HepG2 (cell line): ENCODE measurements around the gene FHIT. TPM values are rescaled to one million over a fixed set of nuclear protein-coding genes. Genes with fewer than 3 reads are reported as not detected.

Experiments
- ATAC-seq: fragments of 200-7000 bp; cut with Tn5 transposase; 3 replicates; pipeline ENCODE4 v1.9.1; 2020; ENCODE audit warnings: mild to moderate bottlenecking, moderate library complexity
- BruUV-seq: library from RNA; stranded (reverse); fragments of 400-500 nt; replicated peaks from 2 replicates; lab custom pipeline; 2021; lab: Mats Ljungman, UMichigan
- CTCF ChIA-PET: fragments of 300-600 bp; formaldehyde crosslinking; extraction: SDS; loops from one replicate; lab custom pipeline; 2021; ENCODE audit warnings: low total read pairs, inconsistent platforms, low intra/inter-chr PET ratio; lab: Yijun Ruan, JAX
- POLR2A ChIA-PET: fragments of 350-600 bp; sonication (Branson Sonifier 250); formaldehyde crosslinking; loops from one replicate; lab custom pipeline; 2020; ENCODE audit warnings: antibody characterized with exemption, inconsistent platforms; lab: Yijun Ruan, JAX
- DNase-seq: peaks from one replicate; pipeline ENCODE4 v3.0.0-alpha.2; 2015; ENCODE audit warnings: low spot score
- FAIRE-seq: peaks from 3 replicates; lab custom pipeline; 2011; peaks lifted over from hg19 to GRCh38; lab: Jason Lieb, UNC
- H2AFZ ChIP-seq: one replicate; pipeline ENCODE4 v1.6.1; 2011; ENCODE audit warnings: low read length, inconsistent platforms
- H3K27ac ChIP-seq: fragments of 300-600 bp; 3 replicates; pipeline ENCODE4 v1.8.0; 2011; ENCODE audit warnings: mixed run types, mild to moderate bottlenecking, mixed read lengths, low read length, inconsistent platforms; ENCODE audit not compliant: insufficient read depth; ENCODE audit errors: extremely low read length
- H3K27me3 ChIP-seq, 2 experiments: fragments of 200-600 bp in 1 of 2; 2 replicates in 1 of 2; 3 replicates in 1 of 2; pipeline versions ENCODE4 v1.6.0 to v1.8.0; 2011; ENCODE audit warnings: low read length in 2 of 2, mild to moderate bottlenecking in 2 of 2, moderate library complexity in 2 of 2, inconsistent platforms in 1 of 2; ENCODE audit not compliant: insufficient read depth in 2 of 2, control insufficient read depth in 1 of 2
- H3K36me3 ChIP-seq, 2 experiments: fragments of 200-600 bp in 1 of 2; replicated peaks in 1 of 2; 2 replicates in 1 of 2; 3 replicates in 1 of 2; pipeline versions ENCODE4 v1.5.1 to v1.8.0; 2011; ENCODE audit warnings: low read length in 2 of 2, inconsistent platforms in 1 of 2; ENCODE audit not compliant: insufficient read depth in 2 of 2, control insufficient read depth in 1 of 2
- H3K4me1 ChIP-seq: 2 replicates; pipeline ENCODE4 v1.5.1; 2012; ENCODE audit warnings: low read length, inconsistent platforms; ENCODE audit not compliant: insufficient read depth
- H3K4me2 ChIP-seq: 2 replicates; pipeline ENCODE4 v1.6.0; 2011; ENCODE audit warnings: low read depth, low read length, inconsistent platforms
- H3K4me3 ChIP-seq, 3 experiments: fragments of 200-600 bp in 1 of 3; sonication (generic), shearing (Covaris generic) in 1 of 3; replicated peaks in 1 of 3; 2 replicates each; pipeline ENCODE4 v1.5.1; 2011 to 2016; ENCODE audit warnings: low read length in 3 of 3, inconsistent platforms in 2 of 3, low read depth in 2 of 3, mild to moderate bottlenecking in 2 of 3, control low read depth in 1 of 3, mixed read lengths in 1 of 3; ENCODE audit not compliant: insufficient read depth in 1 of 3
- H3K79me2 ChIP-seq: one replicate; pipeline ENCODE4 v1.6.1; 2011; ENCODE audit warnings: low read length, inconsistent platforms; ENCODE audit not compliant: insufficient read depth
- H3K9ac ChIP-seq: 2 replicates; pipeline ENCODE4 v1.6.0; 2011; ENCODE audit warnings: mild to moderate bottlenecking, low read depth, low read length, inconsistent platforms; ENCODE audit not compliant: insufficient read depth
- H3K9me3 ChIP-seq: 2 replicates; pipeline ENCODE4 v1.5.1; 2012; ENCODE audit warnings: mild to moderate bottlenecking, low read length
- H4K20me1 ChIP-seq: 2 replicates; pipeline ENCODE4 v1.6.0; 2011; ENCODE audit warnings: inconsistent platforms, mild to moderate bottlenecking, low read length, moderate library complexity; ENCODE audit not compliant: insufficient read depth
- GATAD1 ChIP-seq: IDR thresholded peaks from 2 replicates; pipeline ENCODE4 v1.6.1; 2016; ENCODE audit warnings: missing genetic modification reagents, missing compliant biosample characterization
- GATAD2A ChIP-seq: IDR thresholded peaks from 2 replicates; pipeline ENCODE4 v1.6.1; 2016
- GPBP1L1 ChIP-seq: sonication (generic); formaldehyde crosslinking; IDR thresholded peaks from 2 replicates; pipeline ENCODE4 v1.5.0; 2020; ENCODE audit warnings: mild to moderate bottlenecking, missing genetic modification reagents
- JUN ChIP-seq: sonication (generic); formaldehyde crosslinking; IDR thresholded peaks from 2 replicates; pipeline ENCODE4 v1.4.0; 2020; ENCODE audit warnings: mild to moderate bottlenecking, missing genetic modification reagents
- SNAPC5 ChIP-seq: sonication (generic); formaldehyde crosslinking; IDR thresholded peaks from 2 replicates; pipeline ENCODE4 v1.8.1; 2023; ENCODE audit warnings: mild to moderate bottlenecking, missing genetic modification reagents, borderline replicate concordance
- SP4 ChIP-seq: sonication (generic); formaldehyde crosslinking; IDR thresholded peaks from 2 replicates; pipeline ENCODE4 v1.8.1; 2023; ENCODE audit warnings: mild to moderate bottlenecking, missing genetic modification reagents
- TRAFD1 ChIP-seq: sonication (generic); formaldehyde crosslinking; IDR thresholded peaks from 2 replicates; pipeline ENCODE4 v1.5.1; 2020; ENCODE audit warnings: missing genetic modification reagents, mild to moderate bottlenecking, borderline replicate concordance
- ZNF3 ChIP-seq: IDR thresholded peaks from 2 replicates; pipeline ENCODE4 v1.7.0; 2017; ENCODE audit warnings: inconsistent platforms
- ZNF468 ChIP-seq: sonication (generic); formaldehyde crosslinking; IDR thresholded peaks from 2 replicates; pipeline ENCODE4 v1.8.0; 2022; ENCODE audit warnings: mild to moderate bottlenecking, moderate library complexity, missing genetic modification reagents
- WGBS: methylation state at CpG from one replicate; pipeline ENCODE4 v1.1.6; 2017; ENCODE audit warnings: low lambda C conversion rate; 5-methylcytosine and 5-hydroxymethylcytosine counted together
- in situ Hi-C: cut with HindIII; loops from 2 replicates; pipeline ENCODE4 v1.10.0; 2017; ENCODE audit warnings: low pct_unique_long_range_greater_than_20kb; ENCODE audit not compliant: extremely low pct_ligation_motif_present
- intact Hi-C: fragments of 100-400 bp; cut with micrococcal nuclease; formaldehyde crosslinking; loops from one replicate; pipeline ENCODE4 v1.10.0; 2022; ENCODE audit not compliant: unreplicated experiment
- polyA plus RNA-seq, 8 experiments: library from polyadenylated mRNA; depleted of rRNA in 3 of 8; stranded (reverse) in 7 of 8; unstranded in 1 of 8; fragments of >200 nt; fragmentation: Illumina TruSeq in 4 of 8; extraction: Trizol in 4 of 8; gene quantifications; 2 replicates each; pipeline versions ENCODE4 v1.2.1 to v1.2.3, GENCODE V29; 2011 to 2016; ENCODE audit warnings: low read depth in 4 of 8, missing spikeins in 1 of 8, mixed read lengths in 1 of 8; ENCODE audit not compliant: insufficient read depth in 1 of 8
- total RNA-seq, 5 experiments: library from RNA; depleted of rRNA; stranded (reverse); fragments of >200 nt; fragmentation: Illumina TruSeq; extraction: Trizol; gene quantifications; 2 replicates each; pipeline ENCODE4 v1.2.3, GENCODE V29; 2016; ENCODE audit warnings: low read depth in 1 of 5
- TF ChIP-seq, protein P1 (sequence below): sonication (generic); formaldehyde crosslinking; IDR thresholded peaks from 2 replicates; pipeline ENCODE4 v1.5.1; 2020; ENCODE audit warnings: mild to moderate bottlenecking, missing genetic modification reagents, borderline replicate concordance
- TF ChIP-seq, protein P2 (sequence below): sonication (generic); formaldehyde crosslinking; IDR thresholded peaks from 2 replicates; pipeline ENCODE4 v1.5.1; 2020; ENCODE audit warnings: missing genetic modification reagents, mild to moderate bottlenecking, borderline replicate concordance

The FHIT gene
- total and polyA plus RNA-seq, 2 of the 13 experiments (the other 11 are each of a cell fraction or from before 2014, with no cell fraction given) = 4.0 to 4.6 TPM

DNA sequence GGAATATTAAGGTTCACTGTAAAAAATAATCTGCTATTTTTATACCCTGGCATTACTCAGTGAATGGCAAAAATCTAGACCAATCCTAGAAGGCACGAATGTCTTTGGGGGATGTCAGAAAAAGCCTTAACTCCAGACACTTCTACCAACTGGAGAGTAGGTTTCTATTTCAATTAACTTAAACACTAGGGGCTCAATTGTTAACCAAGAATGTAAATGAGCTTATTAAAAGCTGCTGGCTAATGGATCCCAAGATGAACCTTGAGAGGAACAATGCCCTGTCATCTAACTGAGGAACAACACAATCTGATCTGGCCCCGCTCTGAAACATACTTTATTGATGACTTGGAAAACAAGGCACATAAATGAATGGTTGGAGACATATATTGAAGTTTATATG, 701.4 kb downstream of the FHIT start:
- no peak overlapping the region for H3K9ac ChIP-seq
- no peak overlapping the region for H3K27ac ChIP-seq
- no peaks in the 10 kb centered on the region for H4K20me1 ChIP-seq
- H3K4me1 ChIP-seq = no peaks in the 10 kb centered on the region
- 23% methylated on average over 2 of the region's 2 CpGs for WGBS
- POLR2A ChIA-PET = no interaction called here
- FAIRE-seq (no peak), ATAC-seq (no peak), DNase-seq (no peak)
- CTCF ChIA-PET = no interaction called here
- H3K27me3 ChIP-seq = no peaks in the 10 kb centered on the region
- no peaks in the 10 kb centered on the region for H3K36me3 ChIP-seq
- intact Hi-C loops = no loop called here
- no peaks in the 10 kb centered on the region for H3K79me2 ChIP-seq
- no peaks in the 10 kb centered on the region for H3K9me3 ChIP-seq
- H3K4me2 ChIP-seq = no peak overlapping the region
- TF ChIP-seq SNAPC5 (CRISPR knock-in tag) (no peak), GATAD2A (no peak), GATAD1 (CRISPR knock-in tag) (no peak), ZNF3 (CRISPR knock-in tag) (no peak), ZNF468 (CRISPR knock-in tag) (no peak), GPBP1L1 (no peak), SP4 (CRISPR knock-in tag) (no peak), JUN (no peak), TRAFD1 (CRISPR knock-in tag) (no peak)
- TF ChIP-seq, protein P1, sequence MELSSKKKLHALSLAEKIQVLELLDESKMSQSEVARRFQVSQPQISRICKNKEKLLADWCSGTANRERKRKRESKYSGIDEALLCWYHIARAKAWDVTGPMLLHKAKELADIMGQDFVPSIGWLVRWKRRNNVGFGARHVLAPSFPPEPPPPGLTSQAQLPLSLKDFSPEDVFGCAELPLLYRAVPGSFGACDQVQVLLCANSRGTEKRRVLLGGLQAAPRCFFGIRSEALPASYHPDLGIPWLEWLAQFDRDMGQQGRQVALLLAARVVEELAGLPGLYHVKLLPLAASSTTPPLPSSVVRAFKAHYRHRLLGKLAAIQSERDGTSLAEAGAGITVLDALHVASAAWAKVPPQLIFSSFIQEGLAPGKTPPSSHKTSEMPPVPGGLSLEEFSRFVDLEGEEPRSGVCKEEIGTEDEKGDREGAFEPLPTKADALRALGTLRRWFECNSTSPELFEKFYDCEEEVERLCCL (CRISPR knock-in tag) = no peak
- TF ChIP-seq, protein P2, sequence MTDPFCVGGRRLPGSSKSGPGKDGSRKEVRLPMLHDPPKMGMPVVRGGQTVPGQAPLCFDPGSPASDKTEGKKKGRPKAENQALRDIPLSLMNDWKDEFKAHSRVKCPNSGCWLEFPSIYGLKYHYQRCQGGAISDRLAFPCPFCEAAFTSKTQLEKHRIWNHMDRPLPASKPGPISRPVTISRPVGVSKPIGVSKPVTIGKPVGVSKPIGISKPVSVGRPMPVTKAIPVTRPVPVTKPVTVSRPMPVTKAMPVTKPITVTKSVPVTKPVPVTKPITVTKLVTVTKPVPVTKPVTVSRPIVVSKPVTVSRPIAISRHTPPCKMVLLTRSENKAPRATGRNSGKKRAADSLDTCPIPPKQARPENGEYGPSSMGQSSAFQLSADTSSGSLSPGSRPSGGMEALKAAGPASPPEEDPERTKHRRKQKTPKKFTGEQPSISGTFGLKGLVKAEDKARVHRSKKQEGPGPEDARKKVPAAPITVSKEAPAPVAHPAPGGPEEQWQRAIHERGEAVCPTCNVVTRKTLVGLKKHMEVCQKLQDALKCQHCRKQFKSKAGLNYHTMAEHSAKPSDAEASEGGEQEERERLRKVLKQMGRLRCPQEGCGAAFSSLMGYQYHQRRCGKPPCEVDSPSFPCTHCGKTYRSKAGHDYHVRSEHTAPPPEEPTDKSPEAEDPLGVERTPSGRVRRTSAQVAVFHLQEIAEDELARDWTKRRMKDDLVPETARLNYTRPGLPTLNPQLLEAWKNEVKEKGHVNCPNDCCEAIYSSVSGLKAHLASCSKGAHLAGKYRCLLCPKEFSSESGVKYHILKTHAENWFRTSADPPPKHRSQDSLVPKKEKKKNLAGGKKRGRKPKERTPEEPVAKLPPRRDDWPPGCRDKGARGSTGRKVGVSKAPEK (CRISPR knock-in tag) = no peak
- no TSS peak for BruUV-seq
- H2AFZ ChIP-seq = no peak overlapping the region
- no peak overlapping the region for H3K4me3 ChIP-seq
- in situ Hi-C loops = no loop called here
